GM12865 (cell line): ENCODE data around the gene RABGAP1L.

Experiments
- DNase-seq: peaks from one replicate; pipeline ENCODE4 v3.0.0; 2010; ENCODE audit warnings: low read depth
- H3K4me3 ChIP-seq: 2 replicates; pipeline ENCODE4 v1.5.1; 2011; ENCODE audit warnings: mild to moderate bottlenecking, low read depth, low read length, control low read depth
- CTCF ChIP-seq: IDR thresholded peaks from 2 replicates; pipeline ENCODE4 v1.5.1; 2011; ENCODE audit warnings: low read length, control low read depth, low read depth, inconsistent platforms; ENCODE audit not compliant: insufficient read depth; ENCODE audit errors: missing control alignments

The RABGAP1L gene

GRCh38 chr1:174723816-174724215 lies 564.5 kb downstream of the RABGAP1L start:
- DNase-seq: no peak
- H3K4me3 ChIP-seq: no peak overlapping the region
- TF ChIP-seq CTCF: no peak

GRCh38 chr1:174724219-174724618 lies 564.9 kb downstream of the RABGAP1L start:
- no peak overlapping the region for H3K4me3 ChIP-seq
- DNase-seq: no peak
- TF ChIP-seq CTCF: no peak

GRCh38 chr1:174726167-174726879 lies 567.0 kb downstream of the RABGAP1L start:
- peak; percentile 46 for DNase-seq
- no peak overlapping the region for H3K4me3 ChIP-seq
- peak; percentile 31 for TF ChIP-seq CTCF

GRCh38 chr1:174726880-174727585 lies 567.7 kb downstream of the RABGAP1L start:
- no peak for DNase-seq
- TF ChIP-seq CTCF: no peak
- no peak overlapping the region for H3K4me3 ChIP-seq

- no peak for TF ChIP-seq CTCF
- H3K4me3 ChIP-seq: no peak overlapping the region
- no peak for DNase-seq
Measured at GRCh38 chr1:174734270-174734669, 575.0 kb downstream of the RABGAP1L start.

GRCh38 chr1:174736831-174737230 lies 577.5 kb downstream of the RABGAP1L start:
- H3K4me3 ChIP-seq: no peak overlapping the region
- no peak for DNase-seq
- no peak for TF ChIP-seq CTCF
